Measurements from ENCODE around the gene ATP6V0E2. TPM values are rescaled to one million over a fixed set of nuclear protein-coding genes. Genes with fewer than 3 reads are reported as not detected.
A peak's percentile ranks its signal among the peaks of the same experiment; 100 is the strongest.

Gene ATP6V0E2
- total and polyA plus RNA-seq, 2 donors from 2014 or later = 19.8 to 138 TPM

GRCh38 chr7:149824748-149825566 lies 48.8 kb upstream of the ATP6V0E2 start:
- H3K36me3 ChIP-seq (ENCODE audit: control insufficient read depth in 2 of 3, insufficient read depth in 3 of 3, low read length in 3 of 3) = no peaks in the 10 kb centered on the region
- intact Hi-C loops (cut with DNase I) = no loop called here
- DNase-seq (peak in 2 of 5 donors; percentile 21 to 46), FAIRE-seq (no peak)
- no peaks in the 10 kb centered on the region for H3K9me3 ChIP-seq (ENCODE audit: control insufficient read depth in 2 of 3, insufficient read depth in 1 of 3, low read length in 3 of 3)
- no peak overlapping the region for H3K27ac ChIP-seq (ENCODE audit: low read depth in 2 of 2, low read length in 2 of 2)
- TF ChIP-seq CTCF (IDR thresholded peaks at IDR 0.05; ENCODE audit: borderline replicate concordance, extremely low read depth, insufficient read depth) = no peak
- no peaks in the 10 kb centered on the region for H3K4me1 ChIP-seq (ENCODE audit: control insufficient read depth in 2 of 3, insufficient read depth in 2 of 3, low read depth in 1 of 3, low read length in 3 of 3)
- H3K9ac ChIP-seq (ENCODE audit: low read length in 3 of 3) = no peak overlapping the region
- H3K4me3 ChIP-seq (ENCODE audit: low read length in 3 of 3) = no peak overlapping the region
- H3K27me3 ChIP-seq (ENCODE audit: control insufficient read depth, insufficient read depth, low read length) = no peaks in the 10 kb centered on the region

GRCh38 chr7:149825567-149826343 lies 48.0 kb upstream of the ATP6V0E2 start:
- no peaks in the 10 kb centered on the region for H3K4me1 ChIP-seq (ENCODE audit: control insufficient read depth in 2 of 3, insufficient read depth in 2 of 3, low read depth in 1 of 3, low read length in 3 of 3)
- DNase-seq (peak in 1 of 5 donors; percentile 64), FAIRE-seq (no peak)
- no peaks in the 10 kb centered on the region for H3K27me3 ChIP-seq (ENCODE audit: control insufficient read depth, insufficient read depth, low read length)
- H3K4me3 ChIP-seq (ENCODE audit: low read length in 3 of 3) = no peak overlapping the region
- H3K27ac ChIP-seq (ENCODE audit: low read depth in 2 of 2, low read length in 2 of 2) = no peak overlapping the region
- no peak overlapping the region for H3K9ac ChIP-seq (ENCODE audit: low read length in 3 of 3)
- no peaks in the 10 kb centered on the region for H3K36me3 ChIP-seq (ENCODE audit: control insufficient read depth in 2 of 3, insufficient read depth in 3 of 3, low read length in 3 of 3)
- intact Hi-C loops (cut with DNase I) = no loop called here
- TF ChIP-seq CTCF (IDR thresholded peaks at IDR 0.05; ENCODE audit: borderline replicate concordance, extremely low read depth, insufficient read depth) = no peak
- H3K9me3 ChIP-seq (ENCODE audit: control insufficient read depth in 2 of 3, insufficient read depth in 1 of 3, low read length in 3 of 3) = no peaks in the 10 kb centered on the region

GRCh38 chr7:149826344-149827088 lies 47.3 kb upstream of the ATP6V0E2 start:
- intact Hi-C loops (cut with DNase I) = no loop called here
- H3K36me3 ChIP-seq (ENCODE audit: control insufficient read depth in 2 of 3, insufficient read depth in 3 of 3, low read length in 3 of 3) = no peaks in the 10 kb centered on the region
- no peak overlapping the region for H3K4me3 ChIP-seq (ENCODE audit: low read length in 3 of 3)
- H3K9ac ChIP-seq (ENCODE audit: low read length in 3 of 3) = no peak overlapping the region
- no peak overlapping the region for H3K27ac ChIP-seq (ENCODE audit: low read depth in 2 of 2, low read length in 2 of 2)
- DNase-seq = peak in 2 of 5 donors; percentile 39 to 74
- H3K27me3 ChIP-seq (ENCODE audit: control insufficient read depth, insufficient read depth, low read length) = no peaks in the 10 kb centered on the region
- H3K9me3 ChIP-seq (ENCODE audit: control insufficient read depth in 2 of 3, insufficient read depth in 1 of 3, low read length in 3 of 3) = no peaks in the 10 kb centered on the region
- H3K4me1 ChIP-seq (ENCODE audit: control insufficient read depth in 2 of 3, insufficient read depth in 2 of 3, low read depth in 1 of 3, low read length in 3 of 3) = no peaks in the 10 kb centered on the region
- no peak for TF ChIP-seq CTCF (IDR thresholded peaks at IDR 0.05; ENCODE audit: borderline replicate concordance, extremely low read depth, insufficient read depth)
- no peak for FAIRE-seq

Measured in kidney (tissue), 14 donors.